CD1c-positive myeloid dendritic cell (primary cell): ENCODE data around the gene DNMBP.
A peak's percentile ranks its signal among the peaks of the same experiment; 100 is the strongest.
"Not testable (repeated sequence)": the region's sequence is repeated elsewhere in the genome, so short reads cannot be mapped to it uniquely, and the experiment has no call there.

Source experiments
- DNase-seq: peaks from one replicate; pipeline ENCODE4 v3.0.0-alpha.2; 2016; ENCODE audit errors: extremely low spot score

Gene DNMBP

DNA sequence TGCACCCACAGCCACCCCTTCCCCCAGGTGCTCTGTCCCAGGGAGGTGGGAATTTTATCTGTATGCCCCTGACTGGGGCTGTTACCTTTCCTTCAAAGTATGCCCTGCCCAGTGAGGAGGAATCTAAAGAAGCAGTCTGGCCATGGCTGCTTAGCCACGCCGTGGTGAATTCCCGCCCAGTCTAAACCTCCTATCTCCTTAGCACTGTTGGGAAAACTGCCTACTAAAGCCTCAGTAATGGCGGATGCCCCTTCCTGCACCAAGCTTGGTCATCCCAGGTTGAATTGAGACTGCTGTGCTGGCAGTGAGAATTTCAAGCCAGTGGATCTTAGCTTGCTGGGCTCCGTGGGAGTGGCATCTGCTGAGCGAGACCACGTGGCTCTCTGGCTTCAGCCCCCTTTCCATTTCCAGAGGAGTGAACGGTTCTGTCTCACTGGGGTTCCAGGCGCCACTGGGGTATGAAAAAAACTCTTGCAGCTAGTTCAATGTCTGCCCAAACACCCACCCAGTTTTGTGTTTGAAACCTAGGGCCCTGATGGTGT, 140.1 kb downstream of the DNMBP start:
- DNase-seq, result no peak

DNA sequence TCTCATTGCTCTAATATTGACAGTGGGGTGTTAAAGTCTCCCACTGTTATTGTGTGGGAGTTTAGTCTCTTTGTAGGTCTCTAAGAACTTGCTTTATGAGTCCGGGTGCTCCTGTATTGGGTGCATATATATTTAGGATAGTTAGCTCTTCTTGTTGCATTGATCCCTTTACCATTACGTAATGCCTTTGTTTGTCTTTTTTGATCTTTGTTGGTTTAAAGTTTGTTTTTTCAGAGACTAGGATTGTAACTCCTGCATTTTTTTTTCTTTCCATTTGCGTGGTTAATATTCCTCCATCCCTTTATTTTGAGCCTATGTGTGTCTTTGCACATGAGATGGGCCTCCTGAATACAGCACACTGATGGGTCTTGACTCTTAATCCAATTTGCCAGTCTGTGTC, 142.5 kb downstream of the DNMBP start:
- DNase-seq, result not testable (repeated sequence)

GRCh38 chr10:99863535-99864240, 146.1 kb downstream of the DNMBP start:
- DNase-seq, result not testable (repeated sequence)

DNA sequence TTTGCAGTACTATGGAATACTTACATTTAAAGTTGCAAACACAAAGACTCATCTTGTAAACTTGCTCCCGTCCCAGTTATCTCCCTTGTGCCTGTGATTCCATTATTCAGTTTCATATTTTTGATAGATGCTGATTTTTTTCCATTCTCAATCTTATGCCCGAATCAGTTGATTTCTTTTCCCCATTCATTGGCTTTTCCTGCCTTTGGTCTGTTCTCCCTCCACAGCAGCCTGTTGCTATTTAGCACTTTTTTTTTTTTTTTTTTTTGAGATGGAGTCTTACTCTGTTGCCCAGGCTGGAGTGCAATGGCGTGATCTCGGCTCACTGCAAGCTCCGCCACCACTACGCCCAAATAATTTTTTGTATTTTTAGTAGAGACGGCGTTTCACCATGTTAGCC, 149.3 kb downstream of the DNMBP start:
- DNase-seq, result no peak

DNA sequence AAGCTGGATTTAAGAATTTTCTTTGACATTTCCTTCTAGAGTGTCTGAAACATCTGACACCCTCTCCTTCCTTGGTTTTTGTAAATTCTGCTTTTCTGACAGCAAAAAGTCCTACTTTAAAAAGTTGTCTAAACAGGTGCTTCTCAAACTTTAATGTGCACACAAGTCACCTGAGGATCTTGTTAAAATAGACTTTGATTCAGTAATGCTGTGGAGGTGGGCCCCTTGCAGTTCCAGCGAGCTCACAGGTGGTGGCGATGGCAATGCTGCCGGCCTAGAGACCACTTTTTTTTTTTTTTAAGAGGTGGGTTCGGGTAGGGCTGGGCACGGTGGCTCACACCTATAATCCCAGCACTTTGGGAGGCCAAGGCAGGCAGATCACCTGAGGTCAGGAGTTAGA, 150.2 kb downstream of the DNMBP start:
- no peak for DNase-seq

GRCh38 chr10:99858849-99859248, 150.9 kb downstream of the DNMBP start:
- DNase-seq, result no peak

DNA sequence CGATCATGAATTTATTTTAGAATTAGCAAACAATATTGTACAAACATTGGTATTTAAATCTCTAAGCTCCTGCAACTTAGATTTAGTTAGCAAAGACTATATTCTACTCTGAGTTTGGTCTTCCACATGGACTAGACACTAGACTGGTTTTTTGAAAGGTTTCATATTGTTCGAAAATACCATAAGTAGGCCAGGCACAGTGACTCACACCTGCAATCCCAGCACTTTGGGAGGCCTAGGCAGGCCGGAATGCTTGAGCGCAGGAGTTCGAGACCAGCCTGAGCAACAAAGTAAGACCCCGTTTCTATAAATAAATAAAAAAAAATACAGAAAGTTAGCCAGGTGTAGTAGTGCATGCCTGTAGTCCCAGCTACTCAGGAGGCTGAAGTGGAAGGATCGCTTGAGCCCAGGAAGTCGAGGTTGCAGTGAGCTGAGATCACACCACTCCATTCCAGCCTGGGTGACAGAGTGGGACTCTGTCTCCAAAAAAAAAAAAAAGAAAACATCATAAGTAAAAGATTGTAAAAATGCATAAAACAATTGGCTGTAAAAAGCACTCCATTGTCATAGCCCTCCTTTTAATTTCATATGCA, 154.2 kb downstream of the DNMBP start:
- DNase-seq, result no peak

GRCh38 chr10:99854860-99855259, 154.9 kb downstream of the DNMBP start:
- peak; percentile 22 for DNase-seq

DNA sequence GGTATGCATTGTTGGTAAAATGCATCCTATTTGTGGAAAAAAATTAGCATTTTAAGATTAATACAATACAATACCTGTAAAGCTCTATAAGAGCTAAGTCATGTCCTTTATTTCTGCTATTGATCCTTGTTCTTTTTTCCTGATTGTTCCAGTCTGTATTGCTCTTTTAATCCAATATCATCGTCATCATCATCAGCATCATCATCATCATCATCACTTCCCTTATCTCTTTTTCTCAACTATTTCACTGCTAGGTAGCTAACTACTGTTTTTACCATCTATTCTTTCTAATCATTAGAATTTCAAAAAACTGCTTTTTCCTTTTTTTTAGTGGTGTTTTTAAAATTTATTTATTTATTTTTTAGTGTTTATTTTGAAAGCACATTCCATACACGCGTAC, 156.1 kb downstream of the DNMBP start:
- DNase-seq, result no peak

DNA sequence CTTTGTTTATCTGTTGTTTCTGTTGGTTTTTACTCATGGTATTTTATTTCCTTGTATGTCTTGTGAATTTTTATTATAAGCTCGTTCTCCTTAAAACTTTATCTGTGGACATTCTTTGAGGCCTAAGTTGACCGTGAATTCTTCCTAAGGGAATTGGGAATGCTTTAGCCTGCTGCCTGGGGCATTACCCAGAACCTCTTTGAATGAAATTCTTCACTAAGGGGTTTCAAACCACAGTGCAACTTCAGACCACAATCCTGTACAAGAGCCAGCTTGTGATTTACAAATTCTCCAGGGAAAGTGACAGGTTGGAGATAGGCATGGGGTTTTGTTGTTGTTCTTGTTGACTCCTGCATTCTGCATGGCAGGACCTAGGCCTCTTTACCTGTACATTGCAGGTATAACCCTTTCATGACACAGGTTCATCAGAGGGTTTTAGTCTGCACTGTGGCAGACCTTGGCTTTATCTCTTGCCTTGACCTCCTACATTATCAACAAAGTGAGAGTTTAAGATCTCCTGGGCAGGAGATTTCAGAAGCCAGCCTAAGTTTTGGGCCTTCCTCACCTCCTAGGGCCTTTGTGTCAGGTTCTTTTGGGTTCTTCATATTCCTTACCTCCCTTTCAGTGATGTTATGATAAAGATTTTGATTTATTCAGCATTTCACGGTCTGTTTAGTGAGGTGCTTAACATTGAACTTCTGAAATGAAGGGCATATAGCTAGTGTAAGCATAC, 157.1 kb downstream of the DNMBP start:
- DNase-seq, result no peak

- no peak for DNase-seq
Observed at GRCh38 chr10:99851825-99852224, 157.9 kb downstream of the DNMBP start.

- DNase-seq, result no peak
Observed at GRCh38 chr10:99850767-99851340, 158.9 kb downstream of the DNMBP start.

DNA sequence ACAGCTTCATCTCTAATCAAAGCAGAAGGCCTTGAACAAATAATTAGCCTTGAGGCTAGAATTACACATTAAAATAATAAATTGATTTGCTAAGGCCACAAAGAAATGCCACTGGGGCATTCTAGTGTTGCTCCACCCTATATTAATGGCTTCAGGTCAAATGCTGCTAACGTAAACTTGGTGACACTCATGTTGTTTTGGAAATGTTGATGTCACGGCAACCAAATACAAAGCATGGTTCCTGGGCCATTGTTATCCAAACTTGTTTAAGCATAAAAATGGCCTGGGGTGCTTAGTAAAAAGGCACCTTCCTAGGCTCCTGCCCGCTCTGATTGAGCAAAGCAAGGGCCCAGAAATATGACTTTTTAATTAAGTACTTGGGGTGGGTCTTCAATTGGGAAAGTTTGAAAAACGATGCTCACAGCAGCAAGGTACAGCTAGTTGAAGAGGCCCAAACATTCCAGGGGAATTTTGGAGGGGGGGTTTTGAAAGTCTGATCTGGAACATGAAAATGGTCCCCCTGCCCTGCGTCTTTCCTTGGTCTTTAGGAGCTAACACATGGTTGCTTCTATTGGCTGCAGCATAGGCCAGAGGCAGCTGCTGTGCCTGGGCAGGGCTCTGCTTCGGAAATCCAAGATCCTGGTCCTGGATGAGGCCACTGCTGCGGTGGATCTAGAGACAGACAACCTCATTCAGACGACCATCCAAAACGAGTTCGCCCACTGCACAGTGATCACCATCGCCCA, 159.6 kb downstream of the DNMBP start:
- DNase-seq, result no peak

DNA sequence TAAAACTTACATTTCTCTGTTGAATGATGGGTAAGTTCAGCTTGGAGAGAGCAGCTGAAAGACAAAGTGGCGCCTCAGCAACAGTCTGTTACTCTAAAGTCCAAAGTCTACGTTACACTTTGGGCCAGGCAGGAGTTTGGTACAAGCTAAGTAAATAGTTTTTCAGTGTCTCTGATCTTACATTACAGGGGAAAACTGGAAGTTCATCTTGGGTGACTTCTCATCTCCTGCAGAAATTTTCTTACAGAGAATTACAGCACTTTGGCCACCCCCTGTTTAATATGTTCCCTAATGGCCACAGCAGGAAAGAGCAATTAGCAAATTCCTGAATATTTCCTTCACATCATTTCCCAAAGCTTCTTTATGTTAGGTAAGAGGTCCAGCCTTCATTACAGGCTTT, 160.2 kb downstream of the DNMBP start:
- no peak for DNase-seq

DNA sequence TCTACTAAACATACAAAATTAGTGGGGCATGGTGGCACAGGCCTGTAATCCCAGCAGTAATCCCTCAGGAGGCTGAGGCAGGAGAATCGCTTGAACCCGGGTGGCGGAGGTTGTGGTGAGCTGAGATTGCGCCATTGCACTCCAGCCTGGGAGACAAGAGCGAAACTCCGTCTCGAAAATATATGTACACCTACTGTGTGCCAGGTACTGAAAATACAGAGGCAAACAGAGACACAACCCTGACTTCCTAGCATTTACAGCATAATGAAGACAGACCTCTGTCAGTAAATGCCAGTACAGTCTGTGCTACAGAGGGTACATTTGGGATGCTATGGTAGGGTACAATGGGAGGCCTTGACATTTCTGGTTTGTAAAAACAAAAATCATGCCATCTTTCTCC, 160.7 kb downstream of the DNMBP start:
- no peak for DNase-seq

DNA sequence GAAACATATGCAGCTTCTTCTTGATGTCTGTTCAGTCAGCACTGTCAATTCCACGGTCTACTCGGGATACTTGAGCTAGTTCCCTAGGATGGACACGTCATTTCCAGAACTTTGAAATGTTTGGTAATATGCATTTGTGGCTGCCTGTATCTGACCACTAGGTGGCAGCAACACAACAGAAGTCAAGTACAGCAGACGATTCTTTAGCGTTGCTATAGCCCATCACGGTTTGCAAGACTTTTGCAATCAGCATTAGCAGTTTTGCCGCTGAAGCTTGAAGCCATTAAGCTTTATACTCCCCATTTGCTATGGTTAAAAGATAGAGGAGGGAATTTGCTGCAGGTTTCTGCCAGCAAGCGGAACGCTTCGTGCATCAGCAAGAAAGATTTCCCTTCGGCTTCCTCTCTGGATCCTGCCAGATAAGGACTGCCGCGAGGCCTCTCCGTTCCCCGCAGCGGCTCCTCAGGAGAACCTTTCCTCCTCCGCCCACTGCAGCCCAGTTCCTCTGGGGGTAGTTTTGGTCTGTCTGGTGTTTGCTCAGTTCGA, 163.8 kb downstream of the DNMBP start:
- DNase-seq, result peak; percentile 93

DNA sequence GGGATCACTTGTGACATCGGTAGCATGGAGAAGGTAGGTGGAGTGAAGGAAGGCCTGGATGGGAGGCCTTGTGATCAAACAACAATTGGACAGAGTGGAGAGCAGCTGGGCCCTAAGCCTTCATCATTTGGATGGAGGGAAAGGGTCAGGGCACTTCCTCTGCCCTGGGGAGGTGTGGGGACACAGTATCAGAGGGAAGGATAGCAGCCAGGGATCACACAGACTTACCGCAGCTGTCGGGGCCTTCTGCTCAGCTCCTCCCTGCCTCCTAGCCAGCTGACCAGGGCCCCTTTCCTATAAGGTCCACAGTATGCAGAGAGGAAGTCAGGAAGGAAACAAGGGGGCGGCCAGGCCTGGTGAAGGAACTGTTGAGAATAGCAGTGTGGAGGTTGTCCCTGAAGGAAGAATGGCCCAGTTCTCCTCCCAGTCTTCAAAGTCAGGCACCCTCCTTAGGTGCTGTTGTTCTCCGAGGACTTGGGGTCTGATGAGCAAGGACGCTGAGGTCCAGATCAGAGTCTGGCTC, 165.3 kb downstream of the DNMBP start:
- peak; percentile 21 for DNase-seq

DNA sequence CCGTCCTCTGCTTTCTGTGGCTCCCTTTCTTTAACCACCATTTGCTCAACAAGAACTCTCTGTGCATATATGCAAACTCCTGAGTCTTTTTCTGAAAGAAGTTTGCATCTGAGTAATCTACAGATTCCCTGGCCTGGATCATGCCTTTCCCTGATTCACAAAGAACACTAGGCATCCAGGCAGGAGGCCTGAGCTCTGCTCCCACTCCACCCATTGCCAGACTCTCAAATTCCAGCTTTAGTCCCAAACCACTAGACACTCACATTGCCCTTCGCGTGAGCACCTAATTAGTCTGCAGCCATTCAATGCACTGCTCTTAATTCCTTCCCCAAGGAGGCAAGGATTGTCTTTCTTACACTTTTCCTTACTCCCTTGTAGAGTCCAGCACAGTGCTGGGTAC, 166.4 kb downstream of the DNMBP start:
- no peak for DNase-seq

DNA sequence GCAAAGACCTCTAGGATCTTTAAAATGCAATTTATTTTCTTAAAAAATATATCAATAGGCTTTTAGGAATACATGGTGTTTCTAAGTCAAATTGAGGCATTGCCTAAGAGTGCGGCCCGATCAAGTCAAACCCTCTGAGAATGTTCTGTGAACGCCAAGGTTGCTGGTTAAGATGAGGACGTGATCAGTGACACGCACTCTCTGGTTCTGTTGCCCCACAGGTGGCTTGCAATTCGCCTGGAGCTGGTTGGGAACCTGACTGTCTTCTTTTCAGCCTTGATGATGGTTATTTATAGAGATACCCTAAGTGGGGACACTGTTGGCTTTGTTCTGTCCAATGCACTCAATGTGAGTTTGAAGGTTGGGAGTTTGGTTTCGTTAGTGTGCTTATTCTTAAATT, 168.0 kb downstream of the DNMBP start:
- no peak for DNase-seq

GRCh38 chr10:99840859-99841258, 168.9 kb downstream of the DNMBP start:
- not testable (repeated sequence) for DNase-seq

- no peak for DNase-seq
Observed at GRCh38 chr10:99836711-99837110, 173.0 kb downstream of the DNMBP start.
